GM21526 (cell line): Measurements from ENCODE around the gene LRFN5.
"Not testable (repeated sequence)": the region's sequence is repeated elsewhere in the genome, so short reads cannot be mapped to it uniquely, and the experiment has no call there.

Experiments
- ATAC-seq: cut with Tn5 transposase; IDR thresholded peaks from one replicate; pipeline ENCODE4 v1.9.1; 2021; ENCODE audit warnings: moderate library complexity; ENCODE audit not compliant: unreplicated experiment, low FRiP score

Gene LRFN5

DNA sequence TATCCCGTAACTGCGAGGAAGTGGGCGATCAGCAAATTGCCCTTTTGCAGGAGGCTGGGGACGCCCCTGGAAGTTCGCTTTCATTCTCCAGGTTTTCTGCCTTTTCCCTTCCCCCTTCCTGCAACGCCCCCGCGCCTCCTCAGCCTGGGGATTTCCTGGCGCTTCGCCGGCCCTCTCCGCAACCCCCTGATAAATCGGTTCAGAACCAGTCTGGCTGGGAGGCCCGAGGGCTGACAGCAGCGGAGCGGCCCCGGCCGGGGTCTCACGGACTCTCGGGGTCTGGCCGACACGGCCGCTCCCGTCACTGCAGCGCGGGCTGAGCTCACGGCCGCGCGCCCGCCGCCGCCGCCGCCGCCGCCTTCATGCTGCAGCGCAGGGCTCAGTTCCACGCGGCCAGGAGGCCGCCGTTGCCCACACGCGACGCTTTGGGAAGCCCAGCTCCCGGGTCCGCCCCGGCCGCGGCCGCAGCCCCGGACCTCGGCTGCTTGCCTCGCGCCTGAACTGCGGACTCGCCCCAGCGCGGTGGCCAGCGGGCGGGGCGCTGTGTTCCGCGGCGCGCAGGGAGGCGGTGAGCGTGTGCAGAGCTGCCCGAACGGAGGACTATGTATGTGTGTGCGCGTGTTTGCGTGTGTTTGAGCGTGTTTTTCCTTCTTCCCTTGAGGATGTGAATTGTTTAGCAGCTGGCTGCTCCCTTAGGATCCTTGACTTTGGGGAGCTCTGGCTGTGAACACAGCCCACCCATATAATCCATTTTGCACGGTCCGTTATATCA lies at the start of gene LRFN5:
Gene LRFN5, plus strand, starts transcription at position 345 of the 772 bp plus-strand sequence.
- ATAC-seq, result no peak

DNA sequence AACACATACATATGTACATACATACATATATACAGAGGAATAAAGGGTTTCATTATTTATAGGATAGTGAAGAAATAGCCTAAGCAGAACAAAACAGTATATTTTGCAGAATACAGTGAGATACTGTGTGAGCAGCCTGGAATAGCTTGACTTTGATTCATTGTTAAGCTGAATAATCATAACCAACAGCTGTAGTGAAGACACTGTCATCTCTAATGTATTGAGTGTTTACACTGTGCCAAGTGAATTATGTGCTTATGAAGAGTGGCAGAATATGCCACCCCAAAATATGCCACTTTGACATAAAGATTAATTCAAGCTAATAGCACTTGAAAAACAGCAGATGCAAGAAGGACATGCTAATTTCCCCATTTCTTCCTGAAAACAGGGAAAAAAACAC lies 48.2 kb upstream of the LRFN5 start:
- no peak for ATAC-seq

DNA sequence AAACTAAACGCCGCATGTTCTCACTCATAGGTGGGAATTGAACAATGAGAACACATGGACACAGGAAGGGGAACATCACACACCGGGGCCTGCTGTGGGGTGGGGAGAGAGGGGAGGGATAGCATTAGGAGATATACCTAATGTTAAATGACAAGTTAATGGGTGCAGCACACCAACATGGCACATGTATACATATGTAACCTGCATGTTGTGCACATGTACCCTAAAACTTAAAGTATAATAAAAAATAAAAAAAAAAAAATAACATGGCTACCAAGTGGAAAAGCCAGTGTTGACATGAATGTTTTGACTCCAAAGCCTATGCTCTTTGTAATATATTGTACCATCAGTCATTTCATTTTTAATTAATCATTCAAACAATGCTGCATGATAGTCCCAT lies 39.8 kb upstream of the LRFN5 start:
- not testable (repeated sequence) for ATAC-seq

DNA sequence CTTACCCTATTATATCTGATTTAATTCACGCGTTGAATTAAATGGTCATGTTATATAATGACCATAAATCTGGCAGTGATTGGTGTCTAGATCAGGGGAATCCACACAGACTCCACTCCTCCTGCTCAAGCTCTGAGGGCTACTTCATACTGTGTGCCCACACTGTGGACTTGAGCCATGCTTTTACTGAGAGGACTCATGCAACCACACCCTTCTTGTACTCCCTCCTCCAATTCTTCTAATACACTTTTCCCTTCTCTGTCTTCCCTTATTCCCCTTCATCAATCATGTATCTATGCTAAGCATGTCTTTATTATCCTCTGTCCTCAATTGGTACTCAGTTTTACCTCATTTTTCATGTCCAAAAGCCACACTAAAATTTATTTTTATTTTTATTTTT lies 37.7 kb upstream of the LRFN5 start:
- no peak for ATAC-seq

DNA sequence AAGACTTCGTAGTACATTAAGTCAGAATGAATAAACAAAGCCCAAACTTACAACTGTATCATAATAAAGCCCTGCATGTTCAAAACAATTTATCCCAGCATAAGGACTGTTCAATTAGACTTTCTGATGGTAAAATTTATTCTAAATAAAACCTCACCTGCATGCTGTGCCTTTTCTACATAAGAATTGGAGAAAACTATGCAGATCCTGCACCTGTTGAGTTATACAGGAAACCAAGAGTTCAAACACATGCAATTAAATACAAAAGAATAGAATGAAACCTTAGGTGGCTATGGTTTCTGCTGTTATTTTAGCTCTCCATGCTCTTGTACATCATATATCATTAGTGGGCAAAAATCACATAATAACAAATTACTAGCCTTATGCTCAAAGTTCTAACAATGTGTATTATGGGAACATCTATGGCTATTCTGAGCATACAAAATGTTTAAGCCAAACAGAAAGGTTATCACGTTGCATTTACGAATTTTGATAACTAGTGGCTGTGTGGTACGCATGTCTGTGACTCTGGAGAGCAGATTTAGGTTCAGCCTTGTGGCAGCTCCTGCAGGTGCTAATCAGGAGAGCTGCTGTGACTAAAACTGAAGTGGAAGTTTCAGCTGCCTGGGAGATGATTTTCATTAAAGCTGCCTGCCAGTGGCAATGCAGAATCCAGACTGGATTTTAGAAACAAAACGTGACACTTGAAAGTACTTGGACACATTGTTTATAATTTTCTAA lies 36.1 kb upstream of the LRFN5 start:
- ATAC-seq, result no peak

DNA sequence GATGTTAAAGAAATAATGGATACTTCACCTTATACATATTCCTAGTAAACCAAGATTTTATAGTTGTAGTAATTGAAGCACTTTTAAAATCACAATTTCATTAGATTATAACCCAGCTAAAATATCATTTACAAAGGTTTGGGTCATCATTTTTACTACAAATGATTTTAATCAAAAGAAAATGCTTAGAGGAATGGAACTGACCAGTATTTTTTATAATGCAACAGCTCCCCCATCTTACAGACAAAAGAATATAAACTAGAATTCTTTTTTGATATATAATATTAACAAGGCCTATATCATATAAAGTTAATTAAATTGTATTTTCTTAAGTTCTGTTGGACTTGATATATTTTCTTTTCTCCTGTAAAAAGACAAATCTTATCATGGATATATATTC lies 20.4 kb upstream of the LRFN5 start:
- ATAC-seq, result no peak

DNA sequence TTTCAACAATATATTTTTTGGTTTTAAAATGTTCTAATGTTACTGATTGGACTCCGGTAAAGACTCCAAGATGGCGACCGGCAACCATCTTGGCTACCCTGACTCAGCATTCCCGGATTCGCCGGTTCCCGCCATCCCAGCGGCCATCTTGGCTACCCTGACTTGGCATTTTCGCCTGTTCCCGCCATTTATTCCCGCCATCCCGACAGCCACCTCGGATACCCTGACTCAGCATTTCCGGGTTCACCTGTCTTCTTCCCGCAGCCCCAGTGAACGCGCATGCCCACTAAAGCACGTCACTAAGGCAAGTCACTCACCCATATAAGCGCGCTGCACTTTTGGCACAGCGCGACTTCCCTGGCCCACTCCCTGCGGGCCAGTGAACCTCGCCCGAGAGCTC lies 9.0 kb upstream of the LRFN5 start:
- ATAC-seq, result no peak

DNA sequence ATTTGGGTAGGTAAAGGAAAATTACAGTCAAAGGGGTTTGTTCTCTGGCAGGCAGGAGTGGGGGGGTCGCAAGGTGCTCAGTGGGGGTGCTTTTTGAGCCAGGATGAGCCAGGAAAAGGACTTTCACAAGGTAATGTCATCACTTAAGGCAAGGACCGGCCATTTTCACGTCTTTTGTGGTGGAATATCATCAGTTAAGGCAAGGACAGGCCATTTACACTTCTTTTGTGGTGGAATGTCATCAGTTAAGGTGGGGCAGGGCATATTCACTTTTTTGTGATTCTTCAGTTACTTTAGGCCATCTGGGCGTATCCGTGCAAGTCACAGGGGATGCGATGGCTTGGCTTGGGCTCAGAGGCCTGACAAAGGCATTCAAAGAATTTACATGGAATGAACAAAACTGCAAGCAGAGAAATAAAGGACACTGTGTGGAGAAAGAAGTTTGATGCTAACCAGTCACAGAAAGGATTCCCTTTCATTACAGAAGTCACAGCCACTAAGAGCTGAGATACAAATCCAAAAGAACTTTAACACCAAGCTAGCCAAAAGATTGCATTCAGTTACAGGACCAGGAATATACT lies 6.8 kb upstream of the LRFN5 start:
- not testable (repeated sequence) for ATAC-seq

DNA sequence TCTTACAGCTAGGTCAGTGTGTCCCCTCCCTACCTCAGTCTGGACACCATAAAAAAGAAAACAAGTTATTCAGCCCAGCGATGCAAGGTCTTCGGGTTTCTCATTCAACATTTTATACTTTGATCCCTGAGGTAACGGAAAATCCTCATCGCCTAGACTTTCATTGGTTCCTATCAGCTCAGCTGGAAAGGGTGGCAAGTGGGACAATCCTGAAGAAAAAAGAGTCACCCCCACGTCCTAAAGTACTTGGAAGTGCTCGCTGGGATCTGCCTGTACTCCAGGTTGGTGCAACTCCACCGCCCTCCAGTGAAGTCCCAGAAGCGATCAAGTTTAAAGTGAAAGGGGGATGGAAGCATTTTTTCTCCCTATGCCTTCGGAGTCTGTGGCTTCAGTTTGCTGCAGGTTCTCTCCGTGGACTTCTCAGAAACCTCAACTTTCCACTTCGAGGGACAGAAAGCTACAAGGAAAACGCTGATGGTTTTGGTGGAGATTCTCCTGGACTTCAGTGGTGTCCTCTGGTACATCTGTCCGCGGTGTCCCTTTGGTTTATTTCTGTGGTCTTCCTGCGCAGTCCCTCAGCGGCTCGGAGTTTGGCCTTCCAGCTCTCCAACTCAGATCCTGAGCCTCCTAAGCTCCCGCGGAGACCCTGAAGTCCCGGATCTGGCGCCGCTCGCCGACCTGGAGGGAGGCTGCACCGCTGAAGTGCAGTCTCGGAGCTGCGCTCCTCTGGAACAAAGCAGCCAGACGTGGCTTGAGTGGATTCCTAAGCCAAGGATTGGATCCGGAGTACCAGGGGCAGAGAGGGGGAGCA lies 1.8 kb upstream of the LRFN5 start:
- no peak for ATAC-seq

DNA sequence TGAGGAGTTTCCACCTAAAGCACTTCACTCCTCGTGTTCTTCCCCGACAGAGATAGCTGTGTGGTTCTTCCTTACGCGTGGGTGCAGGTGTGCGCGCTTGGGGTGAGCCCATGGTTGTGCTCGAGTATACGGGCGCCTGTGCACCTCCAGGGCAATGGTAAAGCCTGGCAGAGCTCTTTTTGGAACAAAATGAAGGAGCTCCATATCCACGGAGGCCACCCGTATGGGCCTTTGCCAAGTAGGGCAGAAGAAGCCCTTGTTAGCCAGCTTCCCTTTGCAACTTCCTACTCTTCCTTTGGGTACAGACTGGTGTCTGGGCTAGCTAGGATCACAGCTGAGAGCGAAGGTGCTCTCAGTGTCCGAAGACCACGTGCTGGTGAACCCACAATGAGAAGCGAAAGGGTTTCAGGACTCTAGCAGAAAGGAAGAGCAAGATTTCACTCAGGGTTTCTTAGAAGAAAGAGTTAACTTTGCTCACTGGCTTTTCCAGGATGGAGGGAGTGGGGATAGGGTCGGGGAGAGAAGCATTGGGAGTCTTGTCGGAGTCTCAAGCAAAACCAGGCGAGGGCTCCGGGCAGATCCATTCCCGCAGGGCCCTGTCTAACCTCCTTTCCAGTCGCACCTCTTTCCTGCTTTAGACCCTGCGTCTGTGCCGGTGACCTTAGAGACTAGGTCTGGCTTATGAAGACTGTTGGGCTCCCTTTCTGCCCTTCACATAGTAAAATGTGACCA lies 960 bp upstream of the LRFN5 start:
- no peak for ATAC-seq

DNA sequence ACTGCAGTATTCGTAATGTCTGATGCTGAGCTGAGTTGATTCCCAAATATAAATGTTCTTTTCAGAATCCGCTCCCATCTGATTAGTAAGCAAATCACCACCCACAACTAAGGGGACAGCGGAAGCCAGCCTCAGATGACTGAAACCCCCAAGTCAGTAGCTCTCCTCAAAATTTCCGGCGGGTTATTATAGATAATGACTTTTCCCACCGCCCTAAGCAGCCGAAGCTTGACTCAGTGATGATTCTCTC lies 469 bp upstream of the LRFN5 start:
- no peak for ATAC-seq

DNA sequence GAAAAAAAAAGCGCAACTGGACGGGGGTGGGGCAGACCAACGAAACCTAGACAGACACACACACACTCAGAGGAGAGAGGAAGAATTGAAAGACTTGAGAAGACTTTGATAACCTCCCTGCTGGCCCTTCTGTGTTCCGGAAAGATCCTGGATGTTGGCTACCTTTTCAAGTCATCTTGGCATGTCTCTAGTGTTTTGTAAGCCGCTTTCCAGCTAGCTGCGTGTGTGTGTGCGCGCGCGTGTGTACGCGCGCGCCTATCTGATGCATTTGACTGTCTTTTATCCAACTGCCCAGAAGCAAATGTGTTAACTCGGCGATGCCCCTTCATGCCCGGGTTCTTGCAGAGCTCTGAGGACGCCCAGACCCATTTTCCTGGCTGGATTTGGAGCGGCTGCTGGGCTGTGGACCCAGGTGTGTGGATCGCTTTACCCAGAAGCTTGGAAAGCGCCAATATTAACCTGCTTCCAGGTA lies 664 bp downstream of the LRFN5 start:
- ATAC-seq, result no peak

DNA sequence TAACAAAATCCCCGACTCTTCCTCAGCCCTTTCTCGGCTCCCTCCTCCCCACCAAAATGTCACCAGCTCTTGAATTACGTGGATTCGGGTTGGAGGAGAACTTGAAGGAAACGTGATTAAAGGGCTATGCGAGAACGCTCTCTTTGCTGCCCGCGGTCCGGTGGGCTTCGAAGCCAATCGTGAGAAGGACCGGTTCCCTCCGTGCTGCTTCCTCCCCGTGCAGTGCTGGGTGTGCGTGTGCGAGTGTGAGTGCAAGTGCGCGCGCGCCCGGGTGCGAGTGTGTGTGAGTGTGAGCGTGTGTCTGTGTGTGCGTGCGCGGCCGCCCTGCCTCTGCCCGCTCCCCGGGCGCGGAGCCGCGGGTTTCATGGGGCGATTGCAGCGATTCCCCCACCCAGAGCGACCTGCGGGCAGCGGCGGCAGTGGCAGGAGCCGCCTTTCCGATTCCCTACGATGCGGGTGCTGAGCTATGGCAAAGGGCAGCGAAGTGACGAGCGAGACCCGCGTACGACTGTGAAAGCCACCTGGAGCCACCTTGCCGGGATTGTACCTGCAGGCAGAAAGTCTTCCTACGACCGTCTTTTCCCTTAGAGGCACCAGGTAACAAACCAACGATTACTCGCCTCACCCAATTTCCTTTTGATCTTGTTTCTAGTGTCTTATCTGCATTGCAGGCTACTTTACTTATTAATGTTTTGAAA lies 1.4 kb downstream of the LRFN5 start:
- no peak for ATAC-seq

DNA sequence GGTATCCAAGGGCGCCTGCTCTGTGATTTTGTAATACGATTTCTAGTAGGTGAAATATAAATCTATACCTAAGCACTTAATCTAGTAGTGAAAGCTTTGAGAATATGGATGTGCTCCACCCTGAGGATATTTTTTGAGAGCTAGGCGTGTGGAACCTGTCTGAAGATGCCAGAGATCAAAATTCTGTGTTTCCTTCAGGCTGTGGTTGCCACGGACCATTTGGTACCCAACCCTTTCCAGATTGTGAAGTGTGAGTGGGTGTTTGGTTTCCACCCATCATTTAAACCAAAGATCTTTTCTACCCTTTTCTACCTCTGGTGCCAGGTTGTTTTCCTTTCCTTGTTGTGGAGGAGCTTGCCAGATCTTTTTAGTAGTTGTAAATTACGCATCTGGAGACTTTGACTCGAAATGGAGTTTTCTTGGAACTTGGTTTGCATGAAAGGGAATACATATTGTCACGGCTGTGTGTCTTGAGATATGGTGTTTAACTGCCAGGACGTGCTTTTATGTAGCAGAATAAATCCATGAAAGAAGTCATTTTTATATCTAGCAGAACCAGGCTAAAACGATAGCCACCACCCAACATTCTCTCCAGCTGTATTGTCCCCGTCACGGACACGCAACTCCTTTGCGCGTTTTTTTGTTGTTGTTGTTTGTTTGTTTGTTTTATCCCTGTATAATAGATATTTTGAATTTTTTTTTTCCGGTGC lies 2.2 kb downstream of the LRFN5 start:
- ATAC-seq, result no peak

DNA sequence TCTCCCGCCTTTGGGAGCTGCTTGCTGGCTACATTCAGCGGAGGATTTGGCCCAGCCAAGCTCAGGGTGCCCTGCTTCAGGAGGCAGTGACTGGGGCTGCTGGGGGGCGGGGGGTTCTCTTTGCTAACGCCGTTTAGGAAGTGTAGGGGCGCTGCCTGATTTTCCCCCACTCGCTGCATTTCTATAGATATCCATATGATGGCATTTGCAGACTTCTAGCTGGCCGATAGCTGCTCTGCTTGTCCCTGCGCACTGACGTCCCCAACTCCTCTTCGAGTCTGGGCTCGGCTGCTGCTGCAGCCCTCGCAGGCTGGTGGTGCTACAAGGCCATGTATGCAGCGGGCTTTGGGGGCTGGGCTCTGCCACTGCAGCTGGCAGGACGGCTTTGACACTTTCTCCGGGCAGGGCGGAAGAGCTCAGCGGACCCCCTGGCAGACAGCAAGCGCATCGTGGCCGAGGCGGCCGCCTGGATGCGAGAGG lies 3.1 kb downstream of the LRFN5 start:
- no peak for ATAC-seq

DNA sequence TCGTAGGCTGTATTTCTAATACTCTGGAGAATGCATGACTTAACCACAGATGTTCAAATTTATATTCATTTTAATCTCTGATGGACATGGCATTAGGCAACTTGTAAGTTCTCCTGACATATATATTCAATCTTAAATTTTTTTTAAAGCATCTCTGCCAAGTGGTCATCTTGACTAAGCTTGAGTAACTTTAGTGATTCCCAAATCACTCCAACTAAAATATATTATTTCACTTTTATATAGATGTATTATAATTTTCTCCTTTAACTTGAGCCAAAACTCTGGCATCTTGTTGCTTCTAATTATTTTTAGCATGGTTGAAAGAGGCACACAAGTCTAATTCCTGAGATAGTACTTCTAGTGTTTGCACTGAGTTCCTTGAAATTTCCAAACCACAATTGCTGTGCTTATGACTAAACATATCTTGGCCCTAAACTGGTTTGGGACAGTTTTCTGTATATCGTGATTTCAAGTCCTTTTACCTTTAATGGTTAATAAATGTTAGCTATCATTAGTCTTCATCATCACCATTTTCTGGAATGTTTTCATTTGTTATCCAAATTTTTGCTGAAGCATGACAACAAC lies 8.4 kb downstream of the LRFN5 start:
- ATAC-seq, result no peak

DNA sequence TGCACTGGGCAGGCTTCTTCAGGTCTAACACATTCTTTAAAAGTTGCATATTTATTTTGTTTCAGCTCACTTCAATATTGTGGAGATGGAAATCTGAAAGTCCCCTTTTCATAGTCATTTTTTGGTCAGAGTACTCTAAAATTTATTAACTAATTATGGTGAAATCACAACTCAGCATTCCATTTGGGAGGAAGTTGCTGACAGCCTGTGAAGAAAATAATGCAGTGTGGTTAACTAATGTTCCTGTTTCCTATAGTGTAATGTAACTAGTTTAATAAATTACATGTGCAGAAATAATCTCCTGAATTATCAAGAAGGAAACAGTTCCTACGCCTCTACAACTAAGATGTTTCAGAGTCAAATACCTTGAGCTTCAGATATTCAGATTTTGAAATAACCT lies 17.1 kb downstream of the LRFN5 start:
- ATAC-seq, result no peak

DNA sequence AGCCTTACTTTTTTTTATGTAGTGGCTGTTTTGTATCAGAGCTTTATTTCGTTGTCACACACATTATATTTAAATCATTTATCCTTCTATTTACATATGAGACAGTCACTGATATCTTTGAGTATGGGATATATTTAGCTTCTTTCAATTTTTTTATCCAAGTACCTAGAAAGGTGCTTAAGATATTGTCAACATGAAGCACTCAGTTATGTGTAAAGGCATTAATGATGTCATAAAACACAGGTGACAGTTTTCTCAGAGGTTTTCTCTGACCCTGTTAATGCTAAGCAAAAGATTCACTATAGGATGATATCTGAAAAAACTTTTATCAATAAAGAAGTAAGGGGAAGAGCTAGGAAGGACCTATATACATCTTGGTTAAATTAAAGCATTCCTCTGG lies 23.2 kb downstream of the LRFN5 start:
- no peak for ATAC-seq

DNA sequence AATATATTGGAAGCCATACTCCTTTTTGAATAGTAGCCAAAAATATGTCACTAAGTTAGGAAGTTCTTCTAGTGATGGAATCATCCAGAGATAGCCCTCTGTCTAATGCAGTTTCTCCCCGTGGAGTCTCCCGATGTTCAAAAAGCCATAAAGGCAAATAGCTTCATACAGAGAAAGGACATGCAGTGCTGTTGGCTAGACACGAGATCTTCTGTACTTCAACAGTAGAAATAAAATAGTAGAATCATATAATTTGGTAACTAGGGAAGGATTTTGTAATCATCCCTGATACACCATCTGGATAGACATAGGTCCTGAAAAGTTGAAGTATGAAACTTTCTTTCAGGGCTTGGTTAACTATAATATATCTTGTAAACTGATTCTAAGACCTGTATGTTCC lies 27.6 kb downstream of the LRFN5 start:
- ATAC-seq, result no peak
